Tibial nerve (tissue), 4 donors: Measurements from ENCODE around the gene CCDC78. TPM values are rescaled to one million over a fixed set of nuclear protein-coding genes. Genes with fewer than 3 reads are reported as not detected.

Experiments used
- DNase-seq, 2 donors: peaks; one replicate each; pipeline ENCODE4 v3.0.0-alpha.2; 2019; ENCODE audit warnings: low spot score in 2 of 2
- H3K27ac ChIP-seq, 4 donors: fragments of 200-600 bp; sonication (generic) in 3 of 4; one replicate each; pipeline ENCODE4 v1.5.1; 2017 to 2019; ENCODE audit warnings: mild to moderate bottlenecking in 1 of 4
- H3K27me3 ChIP-seq, 2 donors: fragments of 200-600 bp; sonication (generic) in 1 of 2; one replicate each; pipeline versions ENCODE4 v1.5.1 to v1.6.0; 2017 to 2019
- H3K36me3 ChIP-seq, 3 donors: fragments of 200-600 bp; sonication (generic); one replicate each; pipeline ENCODE4 v1.5.1; 2018 to 2019
- H3K4me1 ChIP-seq, 4 donors: fragments of 200-600 bp; sonication (generic) in 3 of 4; one replicate each; pipeline ENCODE4 v1.5.1; 2017 to 2019
- H3K4me3 ChIP-seq, 4 donors: fragments of 200-600 bp; sonication (generic) in 3 of 4; one replicate each; pipeline ENCODE4 v1.5.1; 2017 to 2019; ENCODE audit warnings: mild to moderate bottlenecking in 1 of 4, moderate library complexity in 1 of 4
- H3K9me3 ChIP-seq, 4 donors: fragments of 200-600 bp; sonication (generic) in 3 of 4; one replicate each; pipeline ENCODE4 v1.5.1; 2017 to 2019
- CTCF ChIP-seq, 5 experiments: fragments of 200-600 bp in 3 of 5; fragments of 450-650 bp in 2 of 5; sonication (generic) in 3 of 5; IDR thresholded peaks; one replicate each; pipeline ENCODE4 v1.5.1; 2016 to 2019; ENCODE audit warnings: antibody characterized with exemption in 5 of 5, mild to moderate bottlenecking in 3 of 5, moderate library complexity in 2 of 5
- EP300 ChIP-seq, 2 donors: sonication (generic); formaldehyde crosslinking; IDR thresholded peaks; one replicate each; pipeline ENCODE4 v1.6.1; 2017; ENCODE audit warnings: antibody characterized with exemption in 2 of 2, mild to moderate bottlenecking in 1 of 2
- POLR2A ChIP-seq, 2 donors: fragments of 450-650 bp; IDR thresholded peaks; one replicate each; pipeline ENCODE4 v1.6.1; 2017; ENCODE audit warnings: antibody characterized with exemption in 2 of 2, mild to moderate bottlenecking in 2 of 2, moderate library complexity in 2 of 2
- WGBS, 2 donors: methylation state at CpG; one replicate each; pipeline ENCODE4 v1.1.5; 2018; 5-methylcytosine and 5-hydroxymethylcytosine counted together
- total RNA-seq, 4 donors: library from RNA; depleted of rRNA; stranded (reverse); fragments of >200 nt; gene quantifications; one replicate each; pipeline ENCODE4 v1.1.0, GENCODE V29; 2016

CCDC78 gene
- total RNA-seq, 4 donors from 2014 or later: 0.63 to 7.5 (median 3.0) TPM

GRCh38 chr16:675884-676564 is 50.2 kb downstream of the CCDC78 start:
- peaks cover 0 to 36% (median 19%) of the 10 kb centered on the region in 4 donors for H3K4me1 ChIP-seq
- H3K4me3 ChIP-seq: peak overlapping the region in 2 of 4 donors; percentile 15 to 33
- H3K27me3 ChIP-seq: no peaks in the 10 kb centered on the region
- WGBS, 2 donors: 17 to 28% methylated on average over 14 to 18 of the region's 25 CpGs
- H3K9me3 ChIP-seq: no peaks in the 10 kb centered on the region
- H3K36me3 ChIP-seq: peaks cover 0 to 38% (median 0%) of the 10 kb centered on the region in 3 donors
- DNase-seq: no peak
- TF ChIP-seq POLR2A (IDR thresholded peaks at IDR 0.05) (no peak), EP300 (IDR thresholded peaks at IDR 0.05) (no peak), CTCF (IDR thresholded peaks at IDR 0.05) (no peak)
- peak overlapping the region in 2 of 4 donors; percentile 17 to 48 for H3K27ac ChIP-seq

- peaks cover 0 to 34% (median 17%) of the 10 kb centered on the region in 4 donors for H3K4me1 ChIP-seq
- H3K27me3 ChIP-seq: no peaks in the 10 kb centered on the region
- H3K27ac ChIP-seq: peak within 1 kb of the TSS in 2 of 4 donors; percentile 42 to 48
- 4 to 11% methylated on average over 24 to 40 of the region's 73 CpGs for WGBS, 2 donors
- DNase-seq: no peak
- TF ChIP-seq EP300 (IDR thresholded peaks at IDR 0.05) (no peak), CTCF (IDR thresholded peaks at IDR 0.05) (no peak), POLR2A (IDR thresholded peaks at IDR 0.05) (no peak)
- H3K4me3 ChIP-seq: peak within 1 kb of the TSS in 2 of 4 donors; percentile 15 to 33
- no peaks in the 10 kb centered on the region for H3K9me3 ChIP-seq
- peaks cover 0 to 46% (median 4%) of the 10 kb centered on the region in 3 donors for H3K36me3 ChIP-seq
Observed at GRCh38 chr16:674968-675883, 51.0 kb downstream of the CCDC78 start, which contains the start of gene RHBDL1. TSS of gene RHBDL1 (plus strand) at chr16:675671. CDS start at chr16:675791, 120 bp downstream.

- no peak for DNase-seq
- TF ChIP-seq CTCF (IDR thresholded peaks at IDR 0.05) (no peak), POLR2A (IDR thresholded peaks at IDR 0.05) (no peak), EP300 (IDR thresholded peaks at IDR 0.05) (no peak)
- H3K4me3 ChIP-seq: no peak overlapping the region
- H3K9me3 ChIP-seq: no peaks in the 10 kb centered on the region
- WGBS, 2 donors: 70 to 76% methylated on average over 15 to 22 of the region's 22 CpGs
- H3K27ac ChIP-seq: peak overlapping the region in 2 of 4 donors; percentile 17 to 48
- peaks cover 0 to 55% (median 4%) of the 10 kb centered on the region in 3 donors for H3K36me3 ChIP-seq
- H3K4me1 ChIP-seq: peaks cover 0 to 40% (median 16%) of the 10 kb centered on the region in 4 donors
- H3K27me3 ChIP-seq: no peaks in the 10 kb centered on the region
Observed at GRCh38 chr16:674214-674881, 51.9 kb downstream of the CCDC78 start.

GRCh38 chr16:673399-673991 is 52.7 kb downstream of the CCDC78 start:
- no peak for DNase-seq
- H3K27me3 ChIP-seq: no peaks in the 10 kb centered on the region
- no peak overlapping the region for H3K4me3 ChIP-seq
- H3K9me3 ChIP-seq: no peaks in the 10 kb centered on the region
- 86 to 87% methylated on average over 11 to 16 of the region's 18 CpGs for WGBS, 2 donors
- no peak overlapping the region for H3K27ac ChIP-seq
- H3K36me3 ChIP-seq: peaks cover 0 to 60% (median 4%) of the 10 kb centered on the region in 3 donors
- peaks cover 3 to 41% (median 18%) of the 10 kb centered on the region in 4 donors for H3K4me1 ChIP-seq
- TF ChIP-seq POLR2A (IDR thresholded peaks at IDR 0.05) (no peak), EP300 (IDR thresholded peaks at IDR 0.05) (no peak), CTCF (IDR thresholded peaks at IDR 0.05) (no peak)
